Stimulated activated CD8-positive, alpha-beta memory T cell treated with anti-CD3 and anti-CD28 coated beads, Interleukin-2, amount 100 ng/mL, for 1 hour (primary cell): Measurements from ENCODE around the gene CD160.
A peak's percentile ranks its signal among the peaks of the same experiment; 100 is the strongest.
"Not testable (repeated sequence)": the region's sequence is repeated elsewhere in the genome, so short reads cannot be mapped to it uniquely, and the experiment has no call there.

Experiments used
- DNase-seq, 2 donors: peaks; one replicate each; pipeline ENCODE4 v3.0.0-alpha.2; 2020; ENCODE audit warnings: low read depth in 2 of 2

The CD160 gene, protein sequence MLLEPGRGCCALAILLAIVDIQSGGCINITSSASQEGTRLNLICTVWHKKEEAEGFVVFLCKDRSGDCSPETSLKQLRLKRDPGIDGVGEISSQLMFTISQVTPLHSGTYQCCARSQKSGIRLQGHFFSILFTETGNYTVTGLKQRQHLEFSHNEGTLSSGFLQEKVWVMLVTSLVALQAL

DNA sequence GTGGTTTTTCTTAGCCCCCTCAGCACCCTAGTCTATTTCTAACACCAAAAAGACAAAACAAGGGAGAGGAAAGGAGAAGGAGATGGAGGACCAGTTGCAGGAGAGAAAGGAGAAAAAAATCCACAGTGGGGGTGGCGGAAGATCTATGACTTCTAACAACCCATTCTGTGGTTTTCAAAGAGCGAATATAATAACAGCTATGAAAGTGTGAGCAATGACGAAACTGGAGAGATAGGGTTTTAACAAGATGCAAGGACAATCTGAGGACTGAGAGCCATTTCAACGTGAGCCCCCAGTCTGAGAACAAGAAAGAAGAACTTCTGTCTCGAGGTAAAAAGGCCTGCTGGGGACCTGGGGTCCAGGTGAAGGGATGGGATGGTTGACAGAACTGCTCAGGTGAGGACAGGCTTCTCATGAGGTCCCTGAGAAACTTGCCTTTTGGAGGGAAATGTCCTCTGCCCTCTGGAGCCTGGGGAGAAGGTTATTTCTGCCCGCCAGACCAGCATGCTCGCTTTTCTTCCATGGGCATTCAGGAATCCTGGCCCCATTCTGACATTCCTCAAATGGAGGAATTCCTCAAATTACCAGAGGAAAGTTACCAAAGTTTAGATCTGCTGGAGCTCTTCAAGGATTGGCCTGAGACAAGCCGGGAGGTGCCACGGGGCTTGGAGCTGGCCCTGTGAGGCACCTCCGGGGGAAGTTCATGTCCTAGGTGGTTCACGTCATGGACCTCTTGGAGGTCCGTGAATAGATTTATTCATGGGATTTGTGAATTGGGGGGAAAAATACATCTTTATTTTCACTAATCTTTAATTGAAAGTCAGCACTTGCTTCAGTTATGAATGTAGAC is at the start of gene CD160:
TSS of gene CD160 (plus strand) at position 270 of the 850 bp plus-strand sequence. CDS start 8,829 bp downstream, outside the sequence.
- DNase-seq = no peak

DNA sequence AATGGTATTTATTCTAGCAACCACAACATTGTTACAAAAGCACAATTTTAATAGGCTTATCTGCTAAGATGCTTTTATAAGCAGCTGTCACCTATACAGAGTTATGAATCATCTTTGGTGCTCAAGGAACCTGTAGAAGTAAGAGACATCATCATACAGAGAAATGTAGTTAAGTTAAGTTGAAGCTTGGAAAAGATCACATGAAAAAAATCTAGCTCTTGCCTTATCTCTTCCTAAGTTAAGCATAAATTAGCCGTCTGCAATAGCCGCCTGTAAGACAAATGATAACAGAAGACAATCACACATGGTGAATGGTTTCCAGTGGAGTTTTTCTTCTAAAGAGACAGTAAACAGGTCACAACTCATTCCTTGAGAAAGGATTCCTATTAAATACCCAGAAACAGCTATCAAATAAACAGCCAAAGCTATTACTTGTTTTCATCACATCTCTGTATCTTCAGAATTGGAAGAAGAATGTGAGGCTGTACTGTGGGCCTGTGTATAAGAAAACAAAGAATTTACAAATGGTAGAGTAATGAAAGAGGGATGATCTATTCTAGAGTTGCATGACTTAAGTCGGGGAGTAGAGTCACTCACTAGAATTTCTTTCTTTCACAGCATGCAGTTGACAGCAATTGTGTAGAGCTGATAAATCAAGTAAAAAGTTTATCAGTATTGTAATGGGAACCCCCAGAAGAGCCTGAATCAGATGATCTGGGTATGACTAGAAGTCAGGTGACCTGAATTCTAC is 48.1 kb upstream of the CD160 start:
- DNase-seq = not testable (repeated sequence)

DNA sequence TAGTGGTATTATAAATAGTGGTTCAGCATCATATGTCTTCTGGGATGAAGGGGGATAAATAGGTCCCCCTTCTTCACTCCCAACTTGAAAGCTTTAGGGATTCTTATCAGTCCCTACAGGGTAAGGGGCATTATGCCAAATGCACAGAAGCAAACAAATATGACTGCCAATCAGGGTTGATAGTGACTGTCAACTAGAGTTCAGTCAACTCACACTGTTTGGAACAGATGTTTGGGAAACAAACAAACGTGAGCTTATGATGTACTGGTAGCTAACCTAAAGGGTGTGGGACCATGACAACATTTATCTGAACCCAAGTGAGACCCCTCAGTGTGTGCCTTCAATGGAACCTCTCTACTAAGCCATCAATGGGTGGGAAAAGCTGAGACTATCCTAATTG is 46.1 kb upstream of the CD160 start:
- not testable (repeated sequence) for DNase-seq

DNA sequence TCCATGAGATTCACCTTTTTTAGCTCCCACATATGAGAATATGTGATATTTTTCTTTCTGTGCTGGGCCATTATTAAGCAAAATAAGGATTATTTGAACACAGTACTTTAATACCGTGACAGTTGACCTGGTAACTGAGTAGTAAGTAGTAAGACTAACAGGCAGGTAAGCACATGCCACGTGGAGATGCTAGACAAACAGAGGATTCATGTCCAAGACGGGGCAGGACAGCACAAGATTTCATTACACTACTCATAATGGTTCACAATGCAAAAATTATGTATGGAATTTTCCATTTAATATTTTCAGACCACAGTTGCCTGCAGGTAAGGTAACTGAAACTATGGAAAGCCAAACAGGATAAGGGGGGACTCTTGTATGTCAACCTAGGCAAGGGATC is 34.4 kb upstream of the CD160 start:
- DNase-seq = not testable (repeated sequence)

DNA sequence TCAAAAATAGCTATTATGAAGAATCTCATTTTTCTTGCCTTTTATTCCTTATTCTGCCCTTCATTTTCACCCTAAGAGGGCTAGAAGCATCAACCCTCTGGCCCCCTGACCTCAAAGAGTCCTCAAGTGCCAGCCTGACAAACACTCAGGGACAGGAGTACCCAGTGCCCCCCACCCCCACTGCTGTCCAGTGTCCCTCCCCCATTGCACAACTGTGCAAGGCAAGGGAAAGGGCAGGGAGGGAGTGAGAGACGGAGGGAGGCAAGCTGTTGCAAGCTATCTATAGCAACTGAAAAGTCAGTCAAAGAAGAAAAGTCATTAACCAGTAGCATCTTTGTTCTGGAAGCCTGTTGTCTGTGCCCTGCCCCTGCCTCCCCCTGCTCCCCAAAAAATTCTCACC is 33.2 kb upstream of the CD160 start:
- not testable (repeated sequence) for DNase-seq

DNA sequence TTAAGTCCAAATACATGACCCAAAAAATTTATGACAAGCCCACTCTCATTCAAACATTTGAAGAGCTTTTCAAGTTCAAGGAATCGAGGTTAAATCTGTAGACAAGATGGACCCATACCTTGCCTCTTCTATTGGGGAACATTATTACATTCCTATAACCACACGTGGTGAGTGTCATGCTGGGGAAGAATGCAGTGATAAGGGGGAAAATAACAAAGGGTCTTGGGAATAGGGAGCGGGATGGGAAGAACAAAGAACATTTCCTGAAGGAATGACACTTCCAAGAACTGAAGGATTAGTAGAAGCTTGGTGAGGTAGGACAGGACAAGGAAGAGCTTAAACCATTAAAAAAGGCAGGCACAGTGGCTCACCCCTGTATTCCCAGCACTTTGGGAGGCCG is 31.0 kb upstream of the CD160 start:
- DNase-seq = no peak

DNA sequence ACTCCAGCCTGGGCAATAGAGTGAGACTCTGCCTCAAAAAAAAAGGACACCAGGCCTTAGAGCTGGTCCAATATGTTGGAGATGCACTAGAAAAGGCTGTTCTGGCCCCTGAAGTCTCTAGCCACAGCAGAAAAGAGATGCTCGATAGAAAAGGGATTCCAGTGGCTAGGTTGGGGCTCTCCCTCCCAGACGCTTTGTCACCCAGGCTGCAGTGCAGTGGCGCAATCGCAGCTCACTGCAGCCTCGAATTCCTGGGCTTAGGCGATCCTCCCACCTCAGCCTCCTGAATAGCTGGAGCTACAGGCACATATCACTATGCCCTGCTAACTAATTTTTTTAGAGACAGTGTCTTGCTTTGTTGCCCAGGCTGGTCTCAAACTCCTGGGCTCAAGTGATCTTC is 30.4 kb upstream of the CD160 start:
- no peak for DNase-seq

DNA sequence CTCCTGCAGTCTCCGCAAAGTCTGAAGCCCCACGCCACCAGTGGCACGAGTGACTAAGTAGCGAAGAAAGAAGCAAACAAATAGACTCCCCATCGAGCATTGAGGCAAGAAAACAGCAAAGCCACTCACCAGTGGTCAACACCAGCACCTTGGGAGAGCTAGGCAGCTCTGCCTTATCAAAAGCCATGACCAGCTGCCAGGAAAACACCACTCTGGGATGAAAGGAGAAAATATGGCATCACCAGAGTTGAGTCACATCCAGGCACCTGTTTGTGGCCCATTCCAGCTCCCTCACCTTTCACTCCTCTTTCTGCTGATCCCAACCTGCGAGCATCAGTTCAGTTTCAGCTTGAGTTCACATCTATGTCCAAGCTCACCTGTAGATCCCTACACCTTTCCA is 29.4 kb upstream of the CD160 start:
- no peak for DNase-seq

DNA sequence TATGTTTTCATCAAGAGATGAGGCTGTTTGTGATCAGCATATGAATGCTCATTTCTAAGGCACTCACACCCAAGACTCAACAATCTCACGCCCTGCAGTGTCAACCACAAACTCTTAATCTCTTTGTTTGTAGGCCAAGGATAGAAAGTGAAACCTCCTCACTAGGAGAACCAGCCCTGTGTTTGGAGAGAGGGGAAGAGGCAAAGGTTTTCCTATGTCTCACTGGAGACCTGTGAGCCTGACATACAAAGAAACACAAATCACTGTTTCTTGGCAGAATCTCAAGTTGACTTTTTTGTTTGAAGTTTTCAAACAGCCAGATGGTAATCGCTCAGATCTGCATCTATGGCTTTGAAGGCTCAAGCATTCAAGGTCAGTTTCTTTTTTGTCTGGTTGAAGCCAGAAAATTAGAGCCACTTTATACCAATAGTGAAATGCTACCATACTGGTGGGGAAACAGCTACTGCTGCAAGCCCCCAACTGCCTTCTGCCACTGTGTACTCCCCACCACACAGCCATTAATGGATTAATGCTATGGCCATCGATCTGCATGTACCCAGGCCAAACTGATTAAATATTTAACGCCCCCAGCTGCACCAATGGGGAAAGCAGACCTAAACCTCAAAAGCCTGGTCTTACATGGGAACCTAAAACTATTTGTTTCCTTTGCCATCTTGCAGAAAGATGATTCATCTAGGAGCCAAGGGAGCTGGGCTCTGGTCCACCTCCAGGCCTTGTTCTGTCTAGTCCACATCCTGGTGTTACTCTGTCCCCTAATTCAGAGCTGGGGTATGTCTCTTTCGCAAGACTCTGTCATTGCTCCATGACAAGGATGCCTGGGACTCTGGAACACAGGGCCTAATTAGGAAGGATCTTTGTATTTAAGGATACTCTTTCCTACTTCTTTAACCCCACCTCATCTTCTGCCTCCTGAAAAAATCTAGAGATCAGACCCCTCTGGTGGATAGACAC is 28.4 kb upstream of the CD160 start:
- DNase-seq = peak; percentile 3 to 6

DNA sequence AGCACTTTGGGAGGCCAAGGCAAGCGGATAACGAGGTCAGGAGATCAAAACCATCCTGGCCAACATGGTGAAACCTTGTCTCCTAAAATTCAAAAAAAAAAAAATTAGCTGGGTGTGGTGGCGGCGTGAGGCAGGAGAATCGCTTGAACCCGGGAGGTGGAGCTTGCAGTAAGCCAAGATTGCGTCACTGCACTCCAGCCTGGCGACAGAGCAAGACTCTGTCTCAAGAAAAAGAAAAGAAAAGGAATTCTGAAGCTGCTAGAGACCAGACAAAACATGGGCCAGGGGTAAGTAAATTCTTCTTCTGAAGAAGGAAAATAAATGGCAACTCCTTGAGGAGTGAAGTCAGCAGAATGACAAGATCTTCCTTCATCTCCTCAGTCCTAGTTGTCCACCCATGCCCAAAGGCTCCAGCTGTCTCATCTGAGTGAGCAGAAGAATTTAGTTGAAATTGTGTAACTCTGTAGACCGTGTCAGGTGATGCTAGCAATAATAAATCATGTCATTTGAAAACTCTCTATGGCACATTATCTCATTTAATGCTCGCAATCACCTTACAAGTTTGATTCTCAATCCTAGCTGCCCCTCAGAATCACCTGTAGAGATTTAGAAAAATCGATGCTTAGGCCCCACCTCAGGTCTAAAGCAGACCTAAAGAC is 26.4 kb upstream of the CD160 start:
- no peak for DNase-seq

DNA sequence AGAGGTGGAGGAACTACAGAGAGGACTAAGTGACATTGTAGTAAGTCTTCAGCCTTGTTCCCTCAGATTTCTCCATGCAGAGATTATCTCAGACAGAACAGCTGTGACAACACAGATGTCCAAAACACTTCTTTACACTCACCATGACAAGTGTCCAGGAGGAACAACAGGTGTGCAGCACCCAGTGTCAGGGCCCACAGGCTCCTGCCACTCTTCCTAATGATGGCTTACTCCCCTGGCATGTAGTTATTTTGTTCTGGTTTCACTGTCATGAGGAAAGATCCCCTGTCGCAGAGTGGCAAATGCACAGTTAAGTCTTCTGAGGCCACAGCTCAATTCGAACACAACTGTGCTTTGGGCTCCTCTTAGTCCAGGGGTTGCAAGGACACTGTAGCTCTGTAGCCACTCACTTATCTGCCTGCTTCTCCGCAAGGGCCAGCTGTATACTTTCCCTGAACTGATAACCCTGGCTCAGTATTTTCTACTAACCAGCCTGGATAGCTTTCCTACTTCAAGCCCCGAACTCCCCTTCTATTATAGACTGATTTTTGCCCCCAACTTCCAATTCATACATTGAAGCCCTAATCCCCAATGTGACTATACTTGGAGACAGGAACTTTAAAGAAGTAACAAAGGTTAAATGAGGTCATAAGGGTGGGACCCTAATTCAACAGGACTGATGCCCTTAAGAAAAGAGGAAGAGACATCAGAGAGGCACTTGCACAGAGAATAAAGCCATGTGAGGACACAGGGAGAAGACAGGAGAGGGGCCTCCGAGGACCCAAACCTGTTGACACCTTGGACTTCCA is 23.3 kb upstream of the CD160 start:
- no peak for DNase-seq

DNA sequence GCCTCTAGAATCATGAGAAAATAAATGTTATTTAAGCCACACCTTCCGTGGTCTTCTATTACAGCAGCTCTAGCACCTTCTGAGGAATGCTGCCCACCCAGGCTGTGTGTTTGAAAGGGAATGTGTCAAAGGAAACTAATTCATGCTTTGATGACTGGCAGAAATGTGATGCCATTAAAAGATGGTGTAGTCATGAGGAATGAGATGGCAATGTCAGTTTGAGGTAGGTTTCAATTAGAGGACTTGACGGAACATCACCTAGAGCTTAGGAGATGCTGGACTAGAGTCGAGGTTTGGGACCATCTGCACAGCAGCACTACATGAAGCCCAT is 22.7 kb upstream of the CD160 start:
- no peak for DNase-seq

DNA sequence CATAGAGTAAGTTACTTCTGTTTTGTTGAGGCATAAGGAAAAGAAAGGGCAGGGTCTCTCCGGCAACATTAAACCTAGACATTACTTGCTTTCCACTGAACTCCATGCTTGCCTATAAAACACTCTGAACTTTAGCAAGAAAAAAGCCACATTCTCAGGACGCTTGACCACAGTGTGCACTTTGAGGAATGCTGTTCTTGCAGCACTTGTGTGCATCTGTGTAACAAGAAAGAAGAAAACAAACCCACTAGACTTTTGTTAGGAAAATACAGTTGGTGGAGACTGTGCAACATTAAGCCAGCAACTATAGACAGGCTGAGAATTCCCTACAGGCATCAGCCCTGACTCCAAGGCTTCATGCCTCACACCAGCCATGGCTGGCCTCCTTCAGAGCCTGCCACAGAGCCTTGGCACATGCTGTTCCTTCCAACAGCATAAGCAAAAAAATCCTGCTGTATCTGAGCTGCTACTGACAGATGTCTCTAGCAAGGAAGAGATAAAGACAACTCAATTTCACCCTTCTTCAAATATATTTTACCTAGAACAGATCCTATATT is 17.9 kb upstream of the CD160 start:
- DNase-seq = no peak

DNA sequence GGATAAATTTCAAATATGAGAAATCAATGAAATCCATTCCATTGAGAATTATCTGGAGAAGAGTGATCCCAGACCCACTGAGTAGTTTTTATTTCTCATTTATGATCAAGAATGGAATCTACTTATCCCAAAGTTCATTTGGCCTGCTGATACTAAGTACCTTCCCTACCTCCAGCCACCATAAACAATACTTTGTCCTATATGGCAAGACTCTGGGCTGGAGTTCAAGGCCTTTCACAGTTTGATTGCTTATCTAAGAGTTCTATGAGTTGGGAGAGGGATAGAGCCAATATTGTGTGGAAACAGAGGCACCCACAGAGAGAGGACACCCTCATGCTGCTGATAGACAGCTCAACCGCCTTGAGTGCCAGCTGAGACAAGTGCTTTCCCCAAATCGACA is 17.2 kb upstream of the CD160 start:
- DNase-seq = no peak

DNA sequence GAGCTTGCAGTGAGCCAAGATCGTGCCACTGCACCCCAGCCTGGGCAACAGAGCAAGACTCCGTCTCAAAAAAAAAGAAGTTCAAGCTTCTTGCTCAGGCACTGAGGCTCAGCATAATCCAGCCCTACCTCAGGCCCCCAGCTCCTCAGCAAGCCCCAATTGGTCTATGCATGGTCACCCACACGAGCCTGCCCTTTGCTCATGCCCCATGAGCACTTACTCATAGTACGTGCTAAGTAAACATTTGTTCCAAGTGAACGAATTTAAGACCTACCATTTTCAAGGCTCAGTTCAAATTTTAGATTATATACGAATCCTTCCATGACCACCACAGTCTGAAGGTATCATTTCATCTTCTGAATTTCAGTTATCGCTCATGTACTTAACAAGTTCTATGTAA is 16.5 kb upstream of the CD160 start:
- DNase-seq = no peak

DNA sequence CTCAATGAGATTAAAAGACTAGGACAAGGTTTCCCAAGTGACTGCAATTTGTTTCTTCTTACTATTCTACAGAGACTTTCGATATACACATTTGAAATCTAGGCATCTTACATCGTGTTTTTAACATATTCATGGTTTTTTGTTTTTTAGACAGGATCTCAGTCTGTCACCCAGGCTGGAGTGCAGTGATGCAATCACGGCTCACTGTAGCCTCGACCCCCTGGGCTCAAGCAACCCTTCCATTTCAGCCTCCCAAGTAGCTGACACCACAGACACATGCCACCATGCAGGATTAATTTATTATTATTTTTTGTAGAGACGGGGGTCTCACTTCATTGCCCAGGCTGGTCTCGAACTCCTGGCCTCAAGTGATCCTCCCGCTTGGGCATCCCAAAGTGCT is 13.7 kb upstream of the CD160 start:
- DNase-seq = no peak

DNA sequence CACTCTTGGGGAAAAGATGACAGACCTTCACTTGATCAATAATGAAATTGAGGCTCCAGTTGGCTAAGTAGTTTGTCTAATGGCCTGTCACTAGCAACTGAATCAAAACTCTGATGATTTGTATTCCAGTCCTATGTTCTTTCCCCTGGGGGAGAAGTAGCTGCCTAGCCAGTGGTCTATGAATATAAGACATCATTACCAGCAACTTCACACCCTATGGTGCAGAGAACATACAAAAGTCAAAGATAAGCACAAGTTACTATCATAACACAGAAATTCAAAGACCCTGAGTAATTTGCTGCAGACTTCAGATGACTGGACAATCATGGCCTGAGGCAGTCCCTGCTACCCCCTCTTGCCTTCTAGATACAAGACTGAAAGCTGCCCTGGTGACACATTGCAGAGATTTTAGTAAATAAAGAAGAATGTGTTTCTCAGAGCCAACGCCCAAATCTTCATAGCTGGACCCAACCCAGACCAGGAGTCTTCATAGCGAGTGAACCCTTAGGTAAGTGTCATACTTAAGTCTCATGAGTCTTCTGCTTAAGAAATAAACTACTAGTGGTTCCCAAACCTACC is 13.1 kb upstream of the CD160 start:
- no peak for DNase-seq

DNA sequence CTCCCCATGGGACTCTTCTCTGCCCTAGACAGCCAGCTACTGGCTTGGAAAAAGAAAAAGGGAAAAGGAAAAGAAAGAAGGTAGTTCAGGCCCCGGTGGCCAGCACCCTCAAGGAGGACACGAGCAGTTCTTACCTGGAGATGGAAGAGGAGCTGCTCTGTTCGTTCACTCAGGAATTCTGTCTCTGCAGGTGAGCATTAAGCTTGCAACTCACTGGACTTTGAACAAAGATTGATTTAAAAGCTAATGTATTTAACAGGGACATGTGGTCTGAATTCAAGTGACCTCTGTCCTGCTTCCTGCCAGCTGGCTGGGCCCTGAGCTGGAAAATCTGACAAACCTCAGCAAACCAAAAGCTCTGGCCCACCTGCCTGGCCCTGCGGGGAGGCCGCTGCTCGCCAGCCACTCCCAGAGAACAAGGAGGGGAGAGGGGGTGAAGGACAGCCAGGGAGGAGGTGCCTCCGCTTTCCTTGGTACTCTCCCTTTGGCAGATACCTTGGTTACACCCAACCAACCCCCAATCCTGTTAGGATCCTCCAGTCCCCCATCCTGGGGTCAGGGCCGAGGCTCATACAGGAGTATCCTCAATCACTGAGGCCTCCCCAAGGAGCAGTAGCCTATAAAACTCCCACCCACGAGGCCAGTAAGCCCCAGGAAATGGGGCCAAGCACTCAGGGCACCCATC is 12.0 kb upstream of the CD160 start, which contains the start of gene PDZK1:
TSS of gene PDZK1 (minus strand) at position 186 of the 685 bp plus-strand sequence. CDS start 19,347 bp downstream, outside the sequence.
- no peak for DNase-seq

DNA sequence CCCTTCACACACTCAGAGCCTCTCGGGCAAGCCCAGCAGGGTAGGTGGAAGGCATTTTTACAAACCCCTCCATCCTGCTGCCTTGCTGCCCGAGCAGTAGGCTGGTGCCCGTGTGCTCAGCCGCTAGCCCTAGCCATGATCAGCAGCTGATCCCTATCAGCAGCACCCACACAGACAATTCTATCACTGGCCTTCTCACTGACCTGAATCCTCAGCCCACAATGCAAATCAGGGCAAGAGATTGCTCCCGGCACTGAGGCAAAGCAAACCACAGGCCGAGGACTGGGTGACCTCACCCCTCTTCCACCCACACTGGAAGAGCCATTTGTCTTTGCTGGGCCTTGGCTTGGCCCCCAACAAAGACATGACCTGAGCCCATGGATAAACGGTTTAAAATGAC is 11.2 kb upstream of the CD160 start:
- no peak for DNase-seq
